Adrenal gland (tissue), 12 donors: Measurements from ENCODE around the gene GRID1. TPM values are rescaled to one million over a fixed set of nuclear protein-coding genes. Genes with fewer than 3 reads are reported as not detected.

Source experiments
- DNase-seq, 7 donors: peaks; one replicate each; pipeline ENCODE4 v3.0.0-alpha.2; 2019 to 2020
- H3K27ac ChIP-seq, 5 donors: fragments of 200-600 bp; sonication (generic) in 4 of 5; 1 replicate in 3 of 5; 2 replicates in 2 of 5; pipeline versions ENCODE4 v1.5.1 to v1.8.0; 2016 to 2020; ENCODE audit warnings: mild to moderate bottlenecking in 1 of 5
- H3K27me3 ChIP-seq: fragments of 200-600 bp; 2 replicates; pipeline ENCODE4 v1.8.0; 2021
- H3K36me3 ChIP-seq, 2 donors: fragments of 200-600 bp; replicated peaks in 1 of 2; 1 replicate in 1 of 2; 2 replicates in 1 of 2; pipeline versions ENCODE4 v1.5.1 to v1.8.0; 2018 to 2022
- H3K4me1 ChIP-seq, 2 donors: fragments of 200-600 bp; replicated peaks in 1 of 2; 1 replicate in 1 of 2; 2 replicates in 1 of 2; pipeline versions ENCODE4 v1.5.1 to v1.8.0; 2018 to 2021
- H3K4me3 ChIP-seq, 4 donors: fragments of 200-600 bp; sonication (generic) in 3 of 4; one replicate each; pipeline ENCODE4 v1.5.1; 2016 to 2018
- H3K9me3 ChIP-seq, 3 donors: fragments of 200-600 bp; sonication (generic) in 1 of 3; replicated peaks in 1 of 3; 1 replicate in 2 of 3; 2 replicates in 1 of 3; pipeline versions ENCODE4 v1.5.1 to v1.8.0; 2016 to 2021
- CTCF ChIP-seq, 6 experiments: fragments of 450-650 bp in 4 of 6; fragments of 200-600 bp in 2 of 6; sonication (generic) in 1 of 6; IDR thresholded peaks; 1 replicate in 5 of 6; 2 replicates in 1 of 6; pipeline versions ENCODE4 v1.5.1 to v1.8.0; 2016 to 2021; ENCODE audit warnings: antibody characterized with exemption in 6 of 6, mild to moderate bottlenecking in 2 of 6, moderate library complexity in 1 of 6
- POLR2A ChIP-seq, 2 donors: fragments of 450-650 bp; IDR thresholded peaks; one replicate each; pipeline ENCODE4 v1.6.1; 2017; ENCODE audit warnings: antibody characterized with exemption in 2 of 2, mild to moderate bottlenecking in 2 of 2, moderate library complexity in 1 of 2
- WGBS, 4 donors: extraction: QIAGEN DNeasy Blood & Tissue Kit in 2 of 4; methylation state at CpG; one replicate each; pipeline versions ENCODE4 v1.1.5 to v1.1.7; 2013 to 2017; 5-methylcytosine and 5-hydroxymethylcytosine counted together
- intact Hi-C, 2 donors: fragments of 100-400 bp; cut with DNase I; formaldehyde crosslinking; loops; one replicate each; pipeline versions ENCODE4 v1.14.1 to v1.15.0; 2022 to 2023
- polyA plus RNA-seq, 3 donors: library from polyadenylated mRNA; stranded (reverse); fragments of 200-250 nt in 2 of 3; fragments of 350-450 nt in 1 of 3; fragmentation: Illumina TruSeq in 1 of 3; extraction: RNeasy Lipid Tissue Mini Kit (QIAGEN cat#74804) in 1 of 3; gene quantifications; one replicate each; pipeline ENCODE4 v1.2.3, GENCODE V29; 2013 to 2014
- total RNA-seq, 9 donors: library from RNA; depleted of rRNA in 4 of 9; stranded (reverse); fragments of >200 nt in 4 of 9; fragments of 120-200 nt in 1 of 9; fragmentation: NEBNext Ultra II Directional in 1 of 9; extraction: Animal tissue kit (Norgen Biotek cat#: 25700) in 1 of 9; gene quantifications; one replicate each; pipeline versions ENCODE4 v1.1.0 to v1.2.4, GENCODE V29; 2013 to 2023
- donor health status: healthy with polysubstance abuse.
- donor health status: Bipolar disorder and iron deficiency.
- donor health status: DM: yes; HTN: yes; CAD: no.
- donor health status: DM: no; HTN: no; CAD: no.
- donor health status: DM: no; HTN: no; CAD: no.
- donor health status: DM: yes; HTN: yes; CAD: no.

The GRID1 gene
- total and polyA plus RNA-seq, 12 donors: 2.2 to 8.0 (median 4.1) TPM

GRCh38 chr10:86169506-86170254 is 196.9 kb downstream of the GRID1 start:
- intact Hi-C loops: no loop called here
- no peaks in the 10 kb centered on the region for H3K36me3 ChIP-seq
- H3K27ac ChIP-seq: no peak overlapping the region
- no peaks in the 10 kb centered on the region for H3K27me3 ChIP-seq
- no peaks in the 10 kb centered on the region for H3K9me3 ChIP-seq
- WGBS, 4 donors: 72 to 88% (median 86%) methylated on average over 3 to 10 of the region's 10 CpGs
- no peaks in the 10 kb centered on the region for H3K4me1 ChIP-seq
- DNase-seq: no peak
- H3K4me3 ChIP-seq: no peak overlapping the region
- TF ChIP-seq CTCF (IDR thresholded peaks at IDR 0.05) (no peak), POLR2A (IDR thresholded peaks at IDR 0.05) (no peak)

- H3K27ac ChIP-seq: no peak overlapping the region
- intact Hi-C loops: no loop called here
- H3K4me1 ChIP-seq: no peaks in the 10 kb centered on the region
- no peaks in the 10 kb centered on the region for H3K27me3 ChIP-seq
- no peaks in the 10 kb centered on the region for H3K36me3 ChIP-seq
- WGBS, 4 donors: 93 to 97% (median 94%) methylated on average over 3 to 4 of the region's 4 CpGs
- DNase-seq: no peak
- H3K9me3 ChIP-seq: no peaks in the 10 kb centered on the region
- no peak for TF ChIP-seq CTCF (IDR thresholded peaks at IDR 0.05)
- no peak for TF ChIP-seq POLR2A (IDR thresholded peaks at IDR 0.05)
- no peak overlapping the region for H3K4me3 ChIP-seq
Observed at GRCh38 chr10:86169066-86169465, 197.5 kb downstream of the GRID1 start.

- intact Hi-C loops: no loop called here
- Histone ChIP-seq H3K27ac (no peak overlapping the region), H3K27me3 (no peaks in the 10 kb centered on the region), H3K4me1 (no peaks in the 10 kb centered on the region), H3K4me3 (no peak overlapping the region), H3K9me3 (no peaks in the 10 kb centered on the region), H3K36me3 (no peaks in the 10 kb centered on the region)
- DNase-seq: no peak
- WGBS, 4 donors: 67 to 100% (median 84%) methylated on average over 2 to 7 of the region's 7 CpGs
- no peak for TF ChIP-seq CTCF (IDR thresholded peaks at IDR 0.05)
- no peak for TF ChIP-seq POLR2A (IDR thresholded peaks at IDR 0.05)
Observed at GRCh38 chr10:86168256-86168655, 198.3 kb downstream of the GRID1 start.

- intact Hi-C loops: no loop called here
- DNase-seq: no peak
- H3K4me3 ChIP-seq: no peak overlapping the region
- H3K9me3 ChIP-seq: no peaks in the 10 kb centered on the region
- no peak overlapping the region for H3K27ac ChIP-seq
- no peaks in the 10 kb centered on the region for H3K4me1 ChIP-seq
- no peaks in the 10 kb centered on the region for H3K36me3 ChIP-seq
- no peaks in the 10 kb centered on the region for H3K27me3 ChIP-seq
- TF ChIP-seq CTCF (IDR thresholded peaks at IDR 0.05) (no peak), POLR2A (IDR thresholded peaks at IDR 0.05) (no peak)
- WGBS, 4 donors: 85 to 98% (median 88%) methylated on average over 3 to 4 of the region's 4 CpGs
Observed at GRCh38 chr10:86167762-86168128, 198.8 kb downstream of the GRID1 start.
